Astrocyte (in vitro differentiated cells and primary cell): ENCODE results near the gene PLIN5. TPM values are rescaled to one million over a fixed set of nuclear protein-coding genes. Genes with fewer than 3 reads are reported as not detected.

ENCODE experiments used
- total RNA-seq: library from RNA; stranded (reverse); gene quantifications from 2 replicates; pipeline ENCODE4 v1.2.1, GENCODE V29; 2021

Gene PLIN5
- total RNA-seq, 1 donor from 2014 or later = not detected

Other genes with a start within 250 kb of the PLIN5 start
- not detected in 2 replicates for gene TMIGD2, start 232.8 kb downstream of the PLIN5 start, total RNA-seq
- 15.0 and 15.1 TPM in 2 replicates for gene FSD1, start 230.6 kb downstream of the PLIN5 start, total RNA-seq
- 1.8 and 5.3 TPM in 2 replicates for gene STAP2, start 196.4 kb downstream of the PLIN5 start, total RNA-seq
- 10.3 and 14.7 TPM in 2 replicates for gene MPND, start 191.7 kb downstream of the PLIN5 start, total RNA-seq
- 101 and 102 TPM in 2 replicates for gene SH3GL1, start 134.7 kb downstream of the PLIN5 start, total RNA-seq
- gene CHAF1A, start 132.6 kb downstream of the PLIN5 start, total RNA-seq = 7.2 and 8.5 TPM in 2 replicates
- gene UBXN6, start 77.4 kb downstream of the PLIN5 start, total RNA-seq = 61.0 and 63.6 TPM in 2 replicates
- 78.9 and 79.8 TPM in 2 replicates for gene HDGFL2, start 62.9 kb downstream of the PLIN5 start, total RNA-seq
- 0.05 TPM in 1 of 2 replicates, not detected in the other for gene PLIN4, start 16.7 kb downstream of the PLIN5 start, total RNA-seq
- gene LRG1, start 4.8 kb upstream of the PLIN5 start, total RNA-seq = 0.14 and 0.19 TPM in 2 replicates
- gene SEMA6B, start 24.5 kb upstream of the PLIN5 start, total RNA-seq = 14.3 and 17.5 TPM in 2 replicates
- 2.9 and 3.0 TPM in 2 replicates for gene TNFAIP8L1, start 104.3 kb upstream of the PLIN5 start, total RNA-seq
- 131 and 153 TPM in 2 replicates for gene MYDGF, start 135.1 kb upstream of the PLIN5 start, total RNA-seq
- 44.8 and 50.0 TPM in 2 replicates for gene DPP9, start 188.6 kb upstream of the PLIN5 start, total RNA-seq